Stimulated activated CD4-positive, alpha-beta T cell treated with anti-CD3 and anti-CD28 coated beads, Interleukin-12 subunit alpha, Interleukin-12 subunit beta, amount 100 ng/mL, for 24 hours (primary cell): ENCODE measurements around the gene KLF17.

Experiments
- DNase-seq, 2 experiments: peaks; one replicate each; pipeline ENCODE4 v3.0.0-alpha.2; 2020; ENCODE audit warnings: low read depth in 2 of 2

KLF17 gene

GRCh38 chr1:44118682-44119081 lies at the start of gene KLF17:
Gene KLF17, plus strand, starts transcription at chr1:44118821. Its CDS starts 87 bp downstream, at chr1:44118908.
- no peak for DNase-seq

- no peak for DNase-seq
These were observed 47.2 kb upstream of the KLF17 start for GRCh38 chr1:44071461-44071860.

- DNase-seq, result no peak
These were observed 46.4 kb upstream of the KLF17 start for GRCh38 chr1:44072204-44072603.

GRCh38 chr1:44072821-44073220 lies 45.8 kb upstream of the KLF17 start:
- DNase-seq, result no peak

GRCh38 chr1:44073528-44073927 lies 45.1 kb upstream of the KLF17 start:
- no peak for DNase-seq

- no peak for DNase-seq
These were observed 44.2 kb upstream of the KLF17 start for GRCh38 chr1:44074415-44074814.

- DNase-seq, result no peak
These were observed 42.6 kb upstream of the KLF17 start for GRCh38 chr1:44076066-44076465.

GRCh38 chr1:44077421-44077820 lies 41.2 kb upstream of the KLF17 start:
- no peak for DNase-seq

- no peak for DNase-seq
These were observed 40.5 kb upstream of the KLF17 start for GRCh38 chr1:44078104-44078503.

GRCh38 chr1:44079566-44079965 lies 39.1 kb upstream of the KLF17 start:
- no peak for DNase-seq

- no peak for DNase-seq
These were observed 33.5 kb upstream of the KLF17 start for GRCh38 chr1:44084998-44085675.

GRCh38 chr1:44086692-44087474 lies 31.7 kb upstream of the KLF17 start:
- no peak for DNase-seq

- no peak for DNase-seq
These were observed 29.1 kb upstream of the KLF17 start for GRCh38 chr1:44089371-44090048.

- DNase-seq, result no peak
These were observed 28.0 kb upstream of the KLF17 start for GRCh38 chr1:44090429-44091252.

- no peak for DNase-seq
These were observed 24.6 kb upstream of the KLF17 start for GRCh38 chr1:44094047-44094446.

GRCh38 chr1:44100183-44100868 lies 18.3 kb upstream of the KLF17 start:
- no peak for DNase-seq

- DNase-seq, result no peak
These were observed 17.3 kb upstream of the KLF17 start for GRCh38 chr1:44101328-44101727.

GRCh38 chr1:44103270-44104131 lies 15.1 kb upstream of the KLF17 start:
- no peak for DNase-seq

GRCh38 chr1:44105810-44106209 lies 12.8 kb upstream of the KLF17 start:
- DNase-seq, result no peak

GRCh38 chr1:44108241-44108640 lies 10.4 kb upstream of the KLF17 start:
- no peak for DNase-seq
